ENCODE measurements around the gene CHD9NB. TPM values are rescaled to one million over a fixed set of nuclear protein-coding genes. Genes with fewer than 3 reads are reported as not detected.

The CHD9NB gene
- total RNA-seq, 1 experiment from 2014 or later, result 2.6 TPM

GRCh38 chr16:53022374-53022773, 30.3 kb downstream of the CHD9NB start:
- peak; percentile 44 for DNase-seq
- Histone ChIP-seq H3K36me3 (no peaks in the 10 kb centered on the region), H3K4me3 (no peak overlapping the region), H3K27me3 (no peaks in the 10 kb centered on the region), H3K9me3 (no peaks in the 10 kb centered on the region)

- Histone ChIP-seq H3K9me3 (no peaks in the 10 kb centered on the region), H3K27me3 (peaks cover 21% of the 10 kb centered on the region), H3K36me3 (no peaks in the 10 kb centered on the region), H3K4me3 (no peak overlapping the region)
- DNase-seq, result no peak
Observed at GRCh38 chr16:53018834-53019416, 33.8 kb downstream of the CHD9NB start.

GRCh38 chr16:53014287-53014686, 38.4 kb downstream of the CHD9NB start:
- no peaks in the 10 kb centered on the region for H3K9me3 ChIP-seq

GRCh38 chr16:53007095-53007494, 45.6 kb downstream of the CHD9NB start:
- no peak for DNase-seq
- H3K4me3 ChIP-seq, result no peak overlapping the region
- H3K36me3 ChIP-seq, result no peaks in the 10 kb centered on the region
- no peaks in the 10 kb centered on the region for H3K9me3 ChIP-seq
- peaks cover 30% of the 10 kb centered on the region for H3K27me3 ChIP-seq

More at GRCh38 chr16:53014287-53014686, 38.4 kb downstream of the CHD9NB start:
- DNase-seq, result no peak
- peaks cover 43% of the 10 kb centered on the region for H3K27me3 ChIP-seq
- H3K4me3 ChIP-seq, result no peak overlapping the region
- no peaks in the 10 kb centered on the region for H3K36me3 ChIP-seq

GRCh38 chr16:52997922-52998321, 54.8 kb downstream of the CHD9NB start:
- H3K9me3 ChIP-seq, result no peaks in the 10 kb centered on the region
- DNase-seq, result no peak
- no peaks in the 10 kb centered on the region for H3K36me3 ChIP-seq
- peaks cover 6% of the 10 kb centered on the region; the same call in 1 of the 2 replicates for H3K27me3 ChIP-seq
- H3K4me3 ChIP-seq, result no peak overlapping the region

- DNase-seq, result no peak
- Histone ChIP-seq H3K36me3 (no peaks in the 10 kb centered on the region), H3K27me3 (peaks cover 7% of the 10 kb centered on the region; the same call in 1 of the 2 replicates), H3K4me3 (no peak overlapping the region), H3K9me3 (no peaks in the 10 kb centered on the region)
Observed at GRCh38 chr16:52994942-52995341, 57.8 kb downstream of the CHD9NB start.

GRCh38 chr16:52993179-52993578, 59.5 kb downstream of the CHD9NB start:
- no peak overlapping the region for H3K4me3 ChIP-seq
- no peak for DNase-seq
- H3K9me3 ChIP-seq, result no peaks in the 10 kb centered on the region
- H3K36me3 ChIP-seq, result no peaks in the 10 kb centered on the region
- peaks cover 7% of the 10 kb centered on the region; the same call in 1 of the 2 replicates for H3K27me3 ChIP-seq

- Histone ChIP-seq H3K36me3 (no peaks in the 10 kb centered on the region), H3K4me3 (no peak overlapping the region), H3K27me3 (peaks cover 7% of the 10 kb centered on the region; the same call in 1 of the 2 replicates), H3K9me3 (no peaks in the 10 kb centered on the region)
- no peak for DNase-seq
Observed at GRCh38 chr16:52991572-52991971, 61.1 kb downstream of the CHD9NB start.

Other genes with a start within 250 kb of the CHD9NB start
- gene CHD9, start 2.1 kb upstream of the CHD9NB start, total RNA-seq (2014; rRNA removed; shearing (Covaris generic); ENCODE audit: low replicate concordance), result 27.9 and 51.1 TPM in 2 replicates